Endometrial microvascular endothelial cells (primary cell): ENCODE data around the gene TNNI3. TPM values are rescaled to one million over a fixed set of nuclear protein-coding genes. Genes with fewer than 3 reads are reported as not detected.
"Not testable (repeated sequence)": the region's sequence is repeated elsewhere in the genome, so short reads cannot be mapped to it uniquely, and the experiment has no call there.

ENCODE experiments used
- in situ Hi-C: cut with HindIII; loops from 2 replicates; pipeline ENCODE4 v1.10.0; 2017; ENCODE audit warnings: low sequenced_read_pairs, low pct_unique_long_range_greater_than_20kb; ENCODE audit errors: inconsistent ontology term
- total RNA-seq: library from RNA; depleted of rRNA; stranded (reverse); fragments of >200 nt; gene quantifications from one replicate; pipeline ENCODE4 v1.2.3, GENCODE V29; 2015; ENCODE audit errors: inconsistent ontology term

The TNNI3 gene
- total RNA-seq, 1 donor from 2014 or later = not detected

DNA sequence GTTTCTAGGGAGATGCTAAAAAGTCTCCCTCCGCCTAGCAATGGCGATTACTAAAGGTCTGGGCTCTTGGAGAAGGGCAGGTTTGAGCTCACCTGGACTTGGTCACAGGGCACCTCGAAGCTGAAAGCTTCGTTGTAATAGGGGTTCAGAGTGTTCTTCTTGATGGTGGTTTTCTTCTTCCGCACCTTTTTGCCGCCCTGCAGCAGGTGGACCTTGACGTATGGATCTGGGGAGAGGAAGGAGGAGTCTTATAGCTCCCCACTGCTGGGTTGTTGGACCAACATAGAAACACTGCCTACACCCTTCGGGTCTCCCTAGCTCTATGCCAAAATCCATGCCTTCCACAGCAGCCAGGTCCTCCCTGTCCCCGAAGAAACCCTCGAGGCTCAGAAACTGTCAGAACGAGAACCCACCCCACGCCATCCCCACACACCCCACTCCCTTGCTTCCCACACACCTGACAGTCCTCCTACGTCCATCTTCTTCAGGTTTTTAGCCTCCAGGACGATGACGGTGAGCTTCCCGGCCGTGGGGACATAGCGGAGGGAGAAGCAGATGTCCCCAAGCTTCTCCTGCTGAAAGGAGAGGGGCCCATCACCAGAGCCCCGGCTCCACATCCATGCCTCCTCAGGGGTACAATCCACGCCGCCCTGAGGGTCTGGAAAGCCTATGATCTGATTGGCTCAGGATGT lies 17.0 kb upstream of the TNNI3 start:
- in situ Hi-C loops = loop anchor here (10.0 kb wide), 1 partner anchor 120 kb away; no protein-coding TSS in a partner anchor

DNA sequence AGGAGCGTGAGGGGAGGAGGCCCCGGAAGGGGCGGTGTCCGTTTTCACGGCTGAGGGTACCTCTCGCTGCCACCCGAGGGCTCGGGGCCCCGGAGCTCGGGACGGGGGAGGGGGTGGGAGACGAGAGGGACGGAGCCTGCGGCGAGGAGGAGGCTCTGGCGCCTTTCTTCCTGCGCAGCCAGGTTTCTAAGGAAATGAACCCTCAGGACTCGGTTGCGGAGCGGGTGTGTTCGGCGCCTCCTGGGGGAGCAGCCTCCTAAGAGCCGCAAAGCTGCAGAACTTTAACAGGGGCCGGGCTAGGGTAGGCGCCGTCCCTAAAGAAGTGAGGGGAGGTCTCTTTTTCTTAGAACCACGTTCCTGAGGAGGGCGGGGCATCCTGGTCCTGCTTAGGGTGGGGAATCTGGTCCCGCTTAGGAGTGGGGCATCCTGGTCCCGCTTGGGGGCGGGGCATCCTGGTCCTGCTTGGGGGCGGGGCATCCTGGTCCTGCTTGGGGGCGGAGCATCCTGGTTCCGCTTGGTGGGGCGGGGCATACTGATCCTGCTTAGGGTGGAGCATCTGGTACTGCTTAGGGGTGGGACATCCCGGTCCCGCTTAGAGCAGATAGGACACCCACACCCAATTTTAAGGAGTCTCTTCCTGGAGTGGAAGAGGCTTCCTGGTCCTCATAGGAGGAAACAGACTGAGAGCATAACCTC lies 16.3 kb upstream of the TNNI3 start:
- in situ Hi-C loops = loop anchor here (10.0 kb wide), 1 partner anchor 121 kb away; no protein-coding TSS in a partner anchor

DNA sequence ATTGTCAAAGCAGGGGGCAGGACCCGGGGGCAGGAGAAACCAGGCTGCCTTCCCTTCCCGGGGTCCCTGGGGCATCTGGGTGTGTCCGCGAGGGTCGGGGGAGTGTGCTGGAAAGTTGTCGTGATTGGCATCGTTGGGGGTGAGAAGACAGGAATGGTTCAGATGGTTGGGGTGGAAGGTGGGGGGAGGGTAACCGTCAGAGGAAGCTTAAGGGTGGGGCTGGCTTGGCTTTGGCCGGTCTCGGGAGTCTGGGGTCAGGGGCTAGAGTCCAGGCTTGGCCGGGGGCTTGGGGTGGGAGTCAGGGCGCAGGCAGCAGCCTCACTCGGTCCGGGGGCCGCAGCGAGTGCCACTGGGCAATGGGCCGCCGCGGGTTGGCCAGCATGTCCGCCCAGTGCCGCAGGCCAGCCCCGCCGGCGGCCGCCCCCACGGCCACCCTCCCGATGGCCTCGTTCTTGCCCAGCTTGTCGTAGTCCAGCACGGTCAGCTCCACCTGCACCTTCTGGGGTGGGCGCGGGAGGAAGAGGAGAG lies 15.7 kb upstream of the TNNI3 start:
- in situ Hi-C loops = loop anchor here (10.0 kb wide), 1 partner anchor 122 kb away; no protein-coding TSS in a partner anchor

DNA sequence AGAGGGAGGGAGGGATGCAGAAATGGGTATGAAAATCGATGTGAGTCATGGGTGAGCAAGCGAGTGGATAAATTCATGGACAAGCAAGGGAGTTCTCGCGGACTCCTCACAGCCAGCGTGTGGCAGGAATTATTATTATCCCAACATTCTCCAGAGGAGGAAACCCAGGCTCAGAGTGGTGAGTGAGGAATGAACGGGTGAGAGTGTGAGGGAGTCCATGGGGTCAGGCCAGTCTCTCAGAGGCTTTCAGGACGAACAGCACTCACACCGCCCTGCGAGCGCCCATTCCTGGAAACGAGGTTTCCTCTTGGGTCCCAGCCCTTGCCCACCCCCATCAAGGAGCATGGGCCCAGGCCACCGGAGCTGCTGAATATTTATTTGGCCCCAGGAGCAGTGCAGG lies 15.2 kb upstream of the TNNI3 start:
- in situ Hi-C loops = loop anchor here (10.0 kb wide), 1 partner anchor 122 kb away; no protein-coding TSS in a partner anchor

DNA sequence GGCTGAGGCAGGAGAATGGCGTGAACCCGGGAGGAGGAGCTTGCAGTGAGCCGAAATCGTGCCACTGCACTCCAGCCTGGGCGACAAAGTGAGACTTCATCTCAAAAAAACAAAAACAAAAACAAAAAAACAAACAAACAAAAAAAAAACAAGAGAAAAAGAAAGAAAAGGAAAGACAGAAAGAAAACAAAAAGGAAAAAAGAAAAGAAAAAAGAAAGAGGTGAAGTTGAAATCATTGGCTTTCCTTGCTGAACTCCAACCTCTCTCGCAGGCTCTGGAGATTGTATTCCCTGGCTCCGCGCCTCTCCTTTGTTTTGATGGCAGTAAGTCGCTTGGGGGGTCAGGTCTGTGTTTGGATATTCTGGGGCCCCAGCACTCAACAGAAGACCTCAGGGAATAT lies 14.8 kb upstream of the TNNI3 start:
- in situ Hi-C loops = loop anchor here (10.0 kb wide), 1 partner anchor 122 kb away; no protein-coding TSS in a partner anchor

DNA sequence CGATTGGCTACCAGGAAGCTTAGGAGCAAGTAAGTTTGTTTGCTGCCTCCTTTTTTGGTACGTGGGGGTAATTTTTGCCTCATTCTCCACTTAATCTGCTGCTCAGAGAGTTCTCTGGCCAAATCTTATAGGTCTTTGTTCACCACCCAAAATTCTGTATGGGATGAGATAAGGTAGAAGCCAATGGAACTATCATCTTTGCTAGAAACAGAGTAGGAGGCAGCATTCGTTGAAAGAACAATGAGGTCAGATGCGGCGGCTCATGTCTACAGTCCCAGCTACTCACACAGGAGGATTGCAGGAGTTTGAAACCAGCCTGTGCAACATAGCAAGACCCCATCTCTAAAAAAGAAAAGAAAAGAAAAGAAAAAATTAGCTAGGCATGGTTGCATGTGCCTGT lies 13.9 kb upstream of the TNNI3 start:
- in situ Hi-C loops = loop anchor here (10.0 kb wide), 1 partner anchor 123 kb away; no protein-coding TSS in a partner anchor

DNA sequence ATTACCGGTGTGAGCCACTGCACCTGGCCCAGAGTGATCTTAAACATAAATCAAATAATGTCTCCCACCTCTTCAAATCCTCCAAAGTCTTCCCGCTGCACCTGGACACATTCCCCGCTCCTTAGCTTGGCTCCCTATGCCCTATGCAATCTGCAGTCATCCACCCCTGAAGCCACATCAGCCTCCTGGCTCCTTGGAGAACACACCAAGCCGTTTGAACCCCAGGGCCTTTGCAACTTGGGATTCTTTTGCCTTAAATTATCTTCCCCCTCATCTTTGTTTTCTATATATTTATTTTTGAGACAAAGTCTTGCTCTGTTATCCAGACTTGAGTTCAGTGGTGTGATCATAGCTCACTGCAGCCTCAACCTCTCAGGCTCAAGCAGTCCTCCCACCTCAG lies 11.6 kb upstream of the TNNI3 start:
- in situ Hi-C loops = no loop called here

DNA sequence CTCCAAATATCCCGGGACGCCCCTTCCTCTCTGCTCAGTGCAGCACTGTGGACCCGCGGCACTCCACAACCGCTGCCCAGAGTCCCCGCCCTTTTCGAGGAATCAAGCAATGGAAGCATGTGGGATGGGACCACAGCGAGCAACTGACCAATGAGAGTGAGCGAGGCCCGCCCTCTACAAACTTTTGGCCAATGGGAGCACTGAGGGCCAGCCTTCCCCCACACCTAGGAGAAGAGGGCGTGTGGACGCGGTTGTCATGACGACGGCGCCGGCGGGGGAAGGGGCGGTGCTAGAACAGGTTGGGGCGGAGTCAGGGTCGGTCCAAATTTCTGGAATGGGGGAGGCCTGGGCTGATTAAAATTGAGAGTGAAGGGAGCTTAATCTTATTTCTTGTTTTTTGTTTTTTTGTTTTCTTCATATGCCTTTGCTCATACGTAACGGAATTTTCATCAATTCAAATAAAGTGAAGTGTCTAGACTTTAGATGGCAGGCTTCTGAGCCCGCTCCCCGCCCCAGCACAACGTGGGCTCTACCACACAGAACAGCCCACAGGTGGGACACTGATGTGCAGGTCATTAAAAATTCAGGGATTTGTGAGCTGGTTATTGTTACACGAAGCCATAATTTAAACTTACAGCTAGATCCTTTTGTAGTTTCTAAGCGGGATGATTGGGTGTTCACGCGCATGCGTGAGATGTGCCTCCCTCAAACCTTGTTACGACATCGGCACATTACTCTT lies 9.2 kb upstream of the TNNI3 start, which contains the start of gene DNAAF3:
TSS of gene DNAAF3 (minus strand) at position 84 of the 739 bp plus-strand sequence. CDS start 200 bp downstream, outside the sequence.
- in situ Hi-C loops = no loop called here

DNA sequence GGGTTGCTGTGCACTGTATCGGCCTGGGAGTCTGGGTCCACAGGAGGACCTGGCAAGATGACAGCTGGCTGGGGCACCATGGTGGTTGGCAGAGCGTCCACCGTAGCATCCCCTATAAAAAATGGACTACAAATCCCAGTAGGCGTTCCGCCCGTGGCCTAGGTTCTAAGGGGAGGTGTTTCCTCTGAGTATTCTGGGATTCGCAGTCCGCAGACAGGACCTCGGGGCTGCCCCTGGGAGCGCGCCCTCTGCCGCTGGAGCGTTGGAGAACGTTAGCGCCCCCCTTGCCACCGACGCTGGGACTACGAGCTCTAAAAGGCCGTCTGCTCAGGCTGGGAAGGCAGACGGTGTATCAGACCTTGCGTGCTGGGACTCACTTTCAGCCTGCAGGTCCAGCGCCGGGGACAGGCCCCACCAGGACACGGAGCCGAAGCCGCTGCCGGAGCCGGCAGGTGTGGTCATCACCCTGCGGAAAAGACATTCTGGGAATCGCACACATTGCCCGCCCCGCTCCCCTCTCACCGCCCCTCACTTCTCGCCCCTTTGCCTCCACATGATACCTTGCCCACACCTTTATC lies 8.5 kb upstream of the TNNI3 start:
- in situ Hi-C loops = no loop called here

DNA sequence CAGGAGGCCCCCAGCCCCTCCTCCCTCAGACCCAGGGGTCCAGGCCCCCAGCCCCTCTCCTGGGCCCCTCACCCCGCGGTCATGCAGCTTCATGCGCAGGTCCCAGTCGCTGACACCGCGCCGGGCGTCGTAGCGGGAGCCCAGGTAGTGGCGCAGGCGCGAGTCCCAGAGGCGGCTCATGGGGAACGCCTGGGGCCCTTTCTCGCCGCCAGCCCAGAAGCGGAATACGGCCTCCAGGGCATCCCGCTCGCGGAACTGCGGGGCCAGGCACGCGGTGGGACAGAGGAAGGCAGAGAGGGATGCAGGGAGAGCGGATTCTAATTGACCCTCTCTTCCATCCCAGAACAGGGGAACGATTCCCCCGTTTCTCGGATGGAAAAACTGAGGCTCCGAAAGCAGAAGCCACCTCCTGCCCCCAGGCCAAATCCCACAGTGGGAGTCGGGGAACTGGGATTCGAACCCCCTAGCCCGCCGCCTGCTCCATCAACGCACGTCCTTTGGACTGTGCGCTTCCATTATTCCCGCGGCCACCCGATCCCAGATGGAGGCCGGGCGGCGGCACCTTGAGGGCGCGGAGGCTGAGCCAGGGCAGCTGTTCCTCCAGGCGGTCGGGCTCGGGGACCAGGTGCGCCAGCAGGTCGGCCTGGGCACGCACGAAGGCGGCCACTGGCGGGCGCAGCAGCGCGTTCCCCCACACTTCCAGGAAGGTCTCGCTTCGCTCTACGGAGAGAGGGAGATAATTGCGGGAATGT lies 4.2 kb upstream of the TNNI3 start:
- in situ Hi-C loops = no loop called here

DNA sequence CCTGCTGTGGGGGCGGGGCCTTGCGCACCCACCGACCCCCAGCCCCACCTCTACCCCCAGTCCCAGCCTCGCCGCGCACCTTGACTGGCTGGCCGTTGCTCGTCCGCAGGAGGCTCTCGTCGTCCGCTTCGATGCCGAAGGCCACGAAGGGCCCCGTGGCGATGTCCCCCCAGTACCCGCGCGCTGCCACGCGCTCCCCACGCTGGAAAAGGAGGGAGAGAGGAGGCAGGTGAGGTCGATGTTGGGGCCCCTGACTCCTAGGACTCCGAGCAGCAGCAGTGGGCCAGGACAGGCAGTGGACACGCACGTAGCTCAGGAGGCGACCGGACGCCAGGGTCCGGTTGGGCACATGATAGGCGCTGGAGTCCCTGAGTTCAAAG lies 3.4 kb upstream of the TNNI3 start:
- in situ Hi-C loops = no loop called here

DNA sequence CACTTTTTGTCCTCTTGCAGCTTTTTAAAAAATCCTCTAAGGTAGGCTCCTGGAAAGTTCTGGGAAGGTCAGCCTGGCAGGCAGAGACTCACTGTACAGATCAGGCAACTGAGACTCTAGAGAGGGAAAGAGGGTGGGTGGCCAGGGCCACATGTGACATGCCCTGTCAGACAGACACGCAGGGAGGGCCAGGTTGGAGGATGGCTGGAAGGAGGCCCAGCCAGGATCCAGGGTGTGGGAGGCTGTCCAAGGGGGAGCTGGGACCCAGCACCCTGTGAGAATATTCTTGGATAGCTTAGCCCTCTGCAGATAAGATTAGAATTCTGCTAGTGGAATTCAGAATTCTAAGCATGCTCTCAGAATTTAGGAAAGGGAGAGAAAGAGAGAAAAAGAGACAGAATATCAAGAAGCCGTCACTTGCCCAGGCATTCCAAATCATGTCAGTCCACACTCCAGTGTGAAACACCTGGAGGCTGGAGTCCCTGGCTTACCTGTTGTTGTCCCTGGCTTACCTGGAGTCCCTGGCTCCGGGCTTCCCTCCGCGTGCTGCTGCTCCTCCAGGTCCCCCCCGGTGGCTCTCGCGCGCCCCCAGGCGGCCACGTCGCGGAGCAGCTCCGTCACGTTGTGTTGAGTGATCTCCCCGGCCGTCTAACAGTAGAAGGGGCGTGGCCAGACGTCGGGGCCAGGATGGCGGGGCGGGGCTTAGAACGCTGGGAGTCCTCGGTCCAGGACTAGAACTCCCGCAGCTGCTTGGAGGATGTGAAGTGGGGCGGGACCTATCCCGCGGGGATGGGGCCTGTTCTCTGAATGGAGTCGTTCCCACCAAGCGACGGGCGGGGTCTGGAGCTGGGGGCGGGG lies 2.8 kb upstream of the TNNI3 start:
- in situ Hi-C loops = no loop called here

DNA sequence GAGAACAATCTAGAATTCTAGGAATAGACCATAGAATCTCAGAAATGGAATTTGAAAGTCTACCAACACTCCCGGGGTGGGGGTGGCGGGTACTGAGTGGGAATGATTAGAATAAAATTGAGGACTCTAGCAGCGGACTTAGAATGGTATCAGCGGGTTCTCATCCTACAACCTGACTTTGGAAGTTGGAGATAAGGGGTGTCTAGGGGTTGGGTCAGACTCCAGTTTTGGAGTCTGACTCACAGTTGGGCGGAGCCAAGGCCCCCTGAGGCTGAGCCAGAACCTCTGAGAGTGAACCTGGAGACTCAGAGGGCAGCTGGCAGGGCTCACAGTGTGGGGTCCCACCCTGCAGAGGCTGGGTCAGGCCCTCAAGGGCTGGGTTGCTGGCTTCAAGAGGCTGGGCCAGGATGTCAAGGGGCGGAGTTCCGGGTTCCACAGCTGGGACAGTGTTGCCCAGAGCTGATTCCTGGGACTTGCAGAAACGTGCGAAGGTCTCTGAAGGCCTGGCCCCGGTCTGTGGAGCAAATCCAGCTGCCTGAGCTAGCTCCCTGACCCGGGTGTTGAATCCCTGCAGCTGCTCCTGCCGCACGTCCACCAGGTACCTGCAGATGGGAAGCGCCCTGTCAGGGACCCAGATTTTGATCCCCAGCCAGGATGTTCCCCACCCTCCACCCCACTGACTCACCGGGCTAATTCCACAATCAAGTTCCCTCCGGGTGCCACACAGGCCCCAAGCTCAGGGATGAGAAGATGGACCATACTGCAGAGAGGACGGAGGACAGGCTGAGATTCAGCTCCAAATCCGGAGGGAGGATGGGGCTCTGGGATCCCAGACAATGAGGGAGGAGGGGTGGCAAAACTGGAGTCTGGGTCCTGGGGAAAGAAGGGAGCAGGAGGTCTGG lies 1.6 kb upstream of the TNNI3 start:
- in situ Hi-C loops = no loop called here

DNA sequence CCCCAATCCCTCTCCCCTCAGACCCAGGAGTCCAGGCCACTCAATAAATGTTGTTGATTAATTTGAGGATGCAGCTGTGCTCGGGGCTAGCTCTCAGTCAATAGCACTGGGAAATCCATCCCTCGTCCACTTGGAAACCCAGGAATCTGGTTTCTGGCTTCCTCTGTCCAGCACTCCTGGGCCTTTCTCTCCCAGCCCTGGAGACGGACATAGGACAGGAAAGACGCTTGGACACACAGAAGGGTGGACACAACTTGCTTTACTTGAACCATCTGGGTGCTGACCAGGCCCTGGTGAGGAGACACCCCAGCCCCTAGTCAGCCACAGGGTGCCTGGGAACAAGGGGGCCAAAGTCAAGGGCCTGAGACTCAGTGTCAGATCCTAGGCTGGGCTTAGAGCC lies 891 bp upstream of the TNNI3 start:
- in situ Hi-C loops = no loop called here

DNA sequence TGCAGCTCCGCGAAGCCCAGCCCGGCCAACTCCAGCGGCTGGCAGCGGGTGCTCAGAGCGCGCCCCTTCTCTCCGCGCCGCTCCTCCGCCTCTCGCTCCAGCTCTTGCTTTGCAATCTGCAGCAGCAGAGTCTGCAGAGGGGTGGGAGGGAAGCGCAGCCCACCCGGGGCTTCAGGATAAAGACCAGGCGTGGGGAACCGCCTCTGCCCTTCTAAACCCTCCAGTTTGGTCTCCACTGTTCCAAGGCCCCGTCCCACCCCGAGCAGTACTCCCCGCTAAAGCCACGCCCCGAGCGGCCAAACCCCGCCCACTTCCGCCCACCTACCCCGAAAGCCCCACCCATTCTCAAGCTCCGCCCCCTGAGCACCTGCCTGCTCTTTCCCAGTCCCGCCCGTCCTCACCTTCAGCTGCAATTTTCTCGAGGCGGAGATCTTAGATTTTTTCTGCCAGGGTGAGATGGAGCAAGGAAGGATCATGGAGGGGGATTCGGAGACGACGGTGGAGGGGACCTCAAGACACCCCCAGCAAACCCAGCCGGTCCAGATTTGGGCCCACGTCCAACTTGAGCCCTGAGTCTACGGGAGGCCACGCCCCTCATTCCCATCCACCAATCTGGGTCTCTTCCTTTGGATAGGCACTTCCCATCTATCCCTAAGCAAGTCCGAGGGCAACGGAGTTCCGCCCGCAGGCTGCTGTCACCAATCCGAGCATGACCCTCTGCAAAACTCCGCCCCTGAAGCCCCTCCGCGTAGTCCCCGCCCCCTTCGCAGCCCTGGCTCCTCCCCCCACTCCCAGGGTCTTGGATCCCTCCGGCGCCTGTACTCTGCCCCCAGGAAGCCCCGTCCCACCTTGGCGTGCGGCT lies 1.1 kb downstream of the TNNI3 start:
- in situ Hi-C loops = no loop called here

DNA sequence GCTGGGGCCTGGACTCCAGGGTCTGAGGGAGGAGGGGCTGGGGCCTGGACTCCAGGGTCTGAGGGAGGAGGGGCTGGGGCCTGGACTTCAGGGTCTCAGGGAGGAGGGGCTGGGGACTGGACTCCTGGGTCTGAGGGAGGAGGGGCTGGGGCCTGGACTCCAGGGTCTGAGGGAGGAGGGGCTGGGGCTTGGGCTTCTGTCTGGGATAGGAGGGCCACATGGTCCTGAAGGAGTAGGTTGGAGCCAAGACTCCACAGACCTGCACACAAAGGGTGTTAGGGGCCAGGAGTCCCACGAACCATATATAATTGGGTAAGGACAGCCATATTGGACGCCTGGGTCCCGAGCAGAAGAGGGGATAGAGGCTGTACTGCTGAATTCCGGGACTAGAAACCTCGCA lies 1.7 kb downstream of the TNNI3 start:
- in situ Hi-C loops = not testable (repeated sequence)
